GM12878 (cell line): ENCODE data around the gene NCAPH2. TPM values are rescaled to one million over a fixed set of nuclear protein-coding genes. Genes with fewer than 3 reads are reported as not detected.

Experiments
- ATAC-seq: fragments of 200-7000 bp; cut with Tn5 transposase; 3 replicates; pipeline ENCODE4 v1.9.1; 2020; ENCODE audit warnings: mild to moderate bottlenecking, moderate library complexity
- BruUV-seq: library from RNA; stranded (reverse); fragments of 400-500 nt; replicated peaks from 2 replicates; lab custom pipeline; 2021; lab: Mats Ljungman, UMichigan
- CTCF ChIA-PET: fragments of 300-600 bp; sonication (Branson Sonifier 250); formaldehyde crosslinking; extraction: SDS; loops from one replicate; lab custom pipeline; 2021; ENCODE audit warnings: inconsistent platforms; lab: Yijun Ruan, JAX
- POLR2A ChIA-PET: fragments of 350-600 bp; formaldehyde crosslinking; extraction: SDS; loops from one replicate; lab custom pipeline; 2021; ENCODE audit warnings: inconsistent platforms; lab: Charles Lee
- RAD21 ChIA-PET: fragments of 300-600 bp; sonication (Branson Sonifier 250); formaldehyde crosslinking; loops from one replicate; lab custom pipeline; 2023; ENCODE audit warnings: antibody characterized with exemption; ENCODE audit not compliant: unreplicated experiment; lab: Charles Lee
- SMC1A ChIA-PET: fragments of 300-600 bp; sonication (Branson Sonifier 250); formaldehyde crosslinking; loops from one replicate; lab custom pipeline; 2023; ENCODE audit not compliant: unreplicated experiment, uncharacterized antibody; lab: Charles Lee
- DNase-seq: peaks from one replicate; pipeline ENCODE4 v3.0.0-alpha.2; 2011; ENCODE audit warnings: low read depth, low spot score
- FAIRE-seq: peaks from 3 replicates; lab custom pipeline; 2011; peaks lifted over from hg19 to GRCh38; lab: Jason Lieb, UNC
- H2AFZ ChIP-seq: 2 replicates; pipeline ENCODE4 v1.6.0; 2011; ENCODE audit warnings: low read depth, low read length, control low read depth; ENCODE audit not compliant: control insufficient read depth
- H3K27ac ChIP-seq: 2 replicates; pipeline ENCODE4 v1.5.1; 2011; ENCODE audit warnings: control low read depth; ENCODE audit not compliant: control insufficient read depth, insufficient read depth
- H3K27me3 ChIP-seq, 2 experiments: replicated peaks in 1 of 2; 2 replicates each; pipeline versions ENCODE4 v1.6.0 to v1.6.1; 2011; ENCODE audit warnings: low read length in 1 of 2; ENCODE audit not compliant: control insufficient read depth in 2 of 2, insufficient read depth in 2 of 2
- H3K36me3 ChIP-seq, 2 experiments: 2 replicates each; pipeline ENCODE4 v1.5.1; 2011; ENCODE audit warnings: low read length in 1 of 2; ENCODE audit not compliant: control insufficient read depth in 2 of 2, insufficient read depth in 2 of 2
- H3K4me1 ChIP-seq: 2 replicates; pipeline ENCODE4 v1.6.1; 2011; ENCODE audit warnings: mild to moderate bottlenecking, low read length, moderate library complexity, mixed read lengths; ENCODE audit not compliant: control insufficient read depth, insufficient read depth
- H3K4me2 ChIP-seq: 2 replicates; pipeline ENCODE4 v1.6.0; 2011; ENCODE audit warnings: control low read depth; ENCODE audit not compliant: control insufficient read depth, insufficient read depth
- H3K4me3 ChIP-seq: fragments of 200-600 bp; sonication (generic); 2 replicates; pipeline ENCODE4 v1.5.1; 2016
- H3K79me2 ChIP-seq: 2 replicates; pipeline ENCODE4 v1.6.0; 2011; ENCODE audit warnings: low read length; ENCODE audit not compliant: control insufficient read depth, insufficient read depth
- H3K9ac ChIP-seq: 2 replicates; pipeline ENCODE4 v1.8.0; 2011; ENCODE audit warnings: low read length, control low read depth, mixed read lengths; ENCODE audit not compliant: control insufficient read depth, insufficient read depth
- H3K9me3 ChIP-seq: replicated peaks from 3 replicates; pipeline ENCODE4 v1.5.1; 2011; ENCODE audit warnings: mild to moderate bottlenecking, low read length; ENCODE audit not compliant: control insufficient read depth, insufficient read depth
- H4K20me1 ChIP-seq: 2 replicates; pipeline ENCODE4 v1.6.0; 2011; ENCODE audit not compliant: control insufficient read depth, insufficient read depth
- KAT2A ChIP-seq: conservative IDR thresholded peaks from 2 replicates; pipeline ENCODE4 v1.6.1; 2011; ENCODE audit warnings: low read depth, low read length; ENCODE audit not compliant: control insufficient read depth
- MTA2 ChIP-seq: fragments of 450-650 bp; IDR thresholded peaks from 2 replicates; pipeline ENCODE4 v1.6.1; 2016; ENCODE audit warnings: low read depth, mild to moderate bottlenecking, moderate library complexity
- SPI1 ChIP-seq: IDR thresholded peaks from 2 replicates; pipeline ENCODE4 v1.6.1; 2011; ENCODE audit warnings: low read depth, mild to moderate bottlenecking, low read length, moderate library complexity, borderline replicate concordance; ENCODE audit not compliant: insufficient read depth
- SUPT20H ChIP-seq: IDR thresholded peaks from 2 replicates; pipeline ENCODE4 v1.6.1; 2011; ENCODE audit warnings: low read depth, mild to moderate bottlenecking, low read length, moderate library complexity, borderline replicate concordance; ENCODE audit not compliant: control insufficient read depth
- WGBS: methylation state at CpG from one replicate; pipeline ENCODE4 v1.1.6; 2016; ENCODE audit warnings: low lambda C conversion rate; ENCODE audit not compliant: insufficient replicate concordance, insufficient coverage; ENCODE audit errors: missing lambda C conversion rate; 5-methylcytosine and 5-hydroxymethylcytosine counted together
- in situ Hi-C: fragments of 300-500 bp; cut with MboI; formaldehyde crosslinking; loops from 9 replicates; pipeline ENCODE4 v1.14.3; 2018; ENCODE audit warnings: mixed read lengths
- intact Hi-C: fragments of 100-400 bp; cut with micrococcal nuclease; formaldehyde crosslinking; loops from one replicate; pipeline ENCODE4 v1.14.2; 2022; ENCODE audit not compliant: unreplicated experiment
- polyA plus RNA-seq, 11 experiments: library from polyadenylated mRNA; depleted of rRNA in 4 of 11; unstranded in 6 of 11; stranded (reverse) in 5 of 11; fragments of >200 nt; fragmentation: Nextera tagmentation in 4 of 11; fragmentation: Illumina TruSeq in 1 of 11; extraction: Ambion mirVana in 4 of 11; extraction: Trizol in 1 of 11; gene quantifications; 1 replicate in 1 of 11; 2 replicates in 10 of 11; pipeline versions ENCODE4 v1.2.1 to v1.2.3, GENCODE V29; 2011 to 2016; ENCODE audit warnings: inconsistent platforms in 2 of 11, missing spikeins in 2 of 11, low read depth in 1 of 11
- total RNA-seq, 4 experiments: library from RNA; depleted of rRNA in 3 of 4; stranded (reverse); fragments of >200 nt in 3 of 4; fragmentation: Illumina TruSeq in 1 of 4; extraction: Trizol in 1 of 4; gene quantifications; 2 replicates each; pipeline versions ENCODE4 v1.2.1 to v1.2.3, GENCODE V29; 2013 to 2021
- TF ChIP-seq, protein P1 (sequence below): fragments of 450-650 bp; IDR thresholded peaks from 2 replicates; pipeline ENCODE4 v1.6.1; 2017; ENCODE audit warnings: mild to moderate bottlenecking, moderate library complexity
- TF ChIP-seq, protein P2 (sequence below): fragments of 450-650 bp; IDR thresholded peaks from 2 replicates; pipeline ENCODE4 v1.6.1; 2017; ENCODE audit warnings: mild to moderate bottlenecking, low read depth, inconsistent platforms; ENCODE audit not compliant: poor library complexity, severe bottlenecking
- TF ChIP-seq, protein P3 (sequence below): fragments of 150-350 bp; IDR thresholded peaks from 2 replicates; pipeline ENCODE4 v1.6.1; 2014; ENCODE audit warnings: mild to moderate bottlenecking, low read depth, low read length

Gene NCAPH2
- total and polyA plus RNA-seq, 10 of the 15 experiments (the other 5 are each of a cell fraction or from before 2014, with no cell fraction given): 5.0 to 110 (median 59.9) TPM

DNA sequence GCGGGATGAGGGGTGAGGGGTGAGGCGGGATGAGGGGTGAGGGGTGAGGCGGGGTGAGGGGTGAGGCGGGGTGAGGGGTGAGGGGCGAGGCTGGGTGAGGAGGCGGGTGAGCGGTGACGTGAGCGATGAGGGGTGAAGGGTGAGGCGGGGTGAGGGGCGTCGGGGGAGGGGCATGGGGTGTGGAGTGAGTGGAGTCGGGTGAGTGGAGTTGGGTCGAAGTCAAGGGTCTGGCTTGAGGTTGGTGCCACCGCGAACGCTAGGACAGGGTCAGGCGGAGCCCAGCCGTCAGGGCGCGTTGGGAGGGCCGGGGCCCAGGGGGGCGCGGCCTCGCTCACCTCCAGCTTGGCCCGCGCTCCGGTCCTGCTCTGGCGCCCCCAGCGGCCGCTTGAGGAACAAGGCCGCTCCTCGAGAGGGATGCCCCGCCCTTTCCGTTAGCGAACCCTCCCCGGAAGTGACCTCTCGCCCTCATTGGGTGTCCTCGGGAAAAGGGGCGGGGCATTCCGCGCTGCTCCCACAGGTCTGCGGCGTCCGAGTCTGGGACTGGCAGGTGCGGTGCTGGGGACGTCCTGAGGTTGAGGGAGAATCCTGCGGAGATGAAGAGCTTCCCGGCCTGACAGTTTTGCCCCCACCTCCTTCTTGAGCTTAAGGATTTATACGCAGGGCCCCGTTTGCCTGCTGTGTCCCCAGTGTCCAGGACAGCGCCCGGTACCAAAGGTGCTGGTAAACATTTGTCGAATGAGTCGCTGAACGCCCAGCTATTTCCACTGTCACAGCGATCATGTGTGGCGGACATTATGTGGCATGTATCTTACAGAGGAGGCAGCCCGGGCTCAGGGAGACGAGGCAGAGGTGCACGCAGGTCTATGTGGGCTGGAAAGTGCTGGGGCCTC is 54.7 kb downstream of the NCAPH2 start, which contains the start of gene SYCE3:
Gene SYCE3, minus strand, starts transcription at position 397 of the 890 bp plus-strand sequence. CDS start 6,514 bp downstream, outside the sequence.
- peak within 1 kb of the TSS; percentile 57 for H3K9ac ChIP-seq
- CTCF ChIA-PET: interaction anchor here (0.6 to 2.5 kb wide), 23 partner anchors 10 to 387 kb away, joined by 3 to 21 read pairs (median 4); partner anchors contain the start of genes CHKB, HDAC10, KLHDC7B and LMF2
- peaks cover 0 to 1% of the 10 kb centered on the region in 2 experiments; a peak in 1 of 4 replicates for H3K27me3 ChIP-seq
- no peaks in the 10 kb centered on the region for H3K36me3 ChIP-seq
- DNase-seq (peak; percentile 75), ATAC-seq (peak; percentile 98), FAIRE-seq (peak; percentile 81)
- POLR2A ChIA-PET: interaction anchor here (0.6 to 4.8 kb wide), 13 partner anchors 11 to 376 kb away, joined by 3 to 21 read pairs (median 5); partner anchors contain the start of genes ARSA, KLHDC7B, LMF2 and NCAPH2
- H3K4me1 ChIP-seq: no peaks in the 10 kb centered on the region
- no peaks in the 10 kb centered on the region for H4K20me1 ChIP-seq
- no peak within 1 kb of the TSS for H3K27ac ChIP-seq
- H3K79me2 ChIP-seq: no peaks in the 10 kb centered on the region
- BruUV-seq: TSS peak; percentile 97
- RAD21 ChIA-PET: interaction anchor here (0.7 to 2.9 kb wide), 8 partner anchors 14 to 92 kb away, joined by 3 to 17 read pairs (median 3); partner anchors contain the start of genes KLHDC7B and SCO2
- H2AFZ ChIP-seq: peak within 1 kb of the TSS; percentile 63
- H3K9me3 ChIP-seq: no peaks in the 10 kb centered on the region
- intact Hi-C loops (loop anchor here (1.0 to 5.0 kb wide), 2 partner anchors 21 to 35 kb away; partner anchors contain the start of gene SCO2), in situ Hi-C loops (no loop called here)
- WGBS: 2% methylated on average over 40 of the region's 61 CpGs
- SMC1A ChIA-PET: interaction anchor here (0.7 to 2.8 kb wide), 8 partner anchors 10 to 59 kb away, joined by 3 to 14 read pairs (median 4); partner anchors contain the start of gene SCO2
- peak within 1 kb of the TSS; percentile 73 for H3K4me2 ChIP-seq
- peak within 1 kb of the TSS; percentile 94 for H3K4me3 ChIP-seq
- TF ChIP-seq, protein P1, sequence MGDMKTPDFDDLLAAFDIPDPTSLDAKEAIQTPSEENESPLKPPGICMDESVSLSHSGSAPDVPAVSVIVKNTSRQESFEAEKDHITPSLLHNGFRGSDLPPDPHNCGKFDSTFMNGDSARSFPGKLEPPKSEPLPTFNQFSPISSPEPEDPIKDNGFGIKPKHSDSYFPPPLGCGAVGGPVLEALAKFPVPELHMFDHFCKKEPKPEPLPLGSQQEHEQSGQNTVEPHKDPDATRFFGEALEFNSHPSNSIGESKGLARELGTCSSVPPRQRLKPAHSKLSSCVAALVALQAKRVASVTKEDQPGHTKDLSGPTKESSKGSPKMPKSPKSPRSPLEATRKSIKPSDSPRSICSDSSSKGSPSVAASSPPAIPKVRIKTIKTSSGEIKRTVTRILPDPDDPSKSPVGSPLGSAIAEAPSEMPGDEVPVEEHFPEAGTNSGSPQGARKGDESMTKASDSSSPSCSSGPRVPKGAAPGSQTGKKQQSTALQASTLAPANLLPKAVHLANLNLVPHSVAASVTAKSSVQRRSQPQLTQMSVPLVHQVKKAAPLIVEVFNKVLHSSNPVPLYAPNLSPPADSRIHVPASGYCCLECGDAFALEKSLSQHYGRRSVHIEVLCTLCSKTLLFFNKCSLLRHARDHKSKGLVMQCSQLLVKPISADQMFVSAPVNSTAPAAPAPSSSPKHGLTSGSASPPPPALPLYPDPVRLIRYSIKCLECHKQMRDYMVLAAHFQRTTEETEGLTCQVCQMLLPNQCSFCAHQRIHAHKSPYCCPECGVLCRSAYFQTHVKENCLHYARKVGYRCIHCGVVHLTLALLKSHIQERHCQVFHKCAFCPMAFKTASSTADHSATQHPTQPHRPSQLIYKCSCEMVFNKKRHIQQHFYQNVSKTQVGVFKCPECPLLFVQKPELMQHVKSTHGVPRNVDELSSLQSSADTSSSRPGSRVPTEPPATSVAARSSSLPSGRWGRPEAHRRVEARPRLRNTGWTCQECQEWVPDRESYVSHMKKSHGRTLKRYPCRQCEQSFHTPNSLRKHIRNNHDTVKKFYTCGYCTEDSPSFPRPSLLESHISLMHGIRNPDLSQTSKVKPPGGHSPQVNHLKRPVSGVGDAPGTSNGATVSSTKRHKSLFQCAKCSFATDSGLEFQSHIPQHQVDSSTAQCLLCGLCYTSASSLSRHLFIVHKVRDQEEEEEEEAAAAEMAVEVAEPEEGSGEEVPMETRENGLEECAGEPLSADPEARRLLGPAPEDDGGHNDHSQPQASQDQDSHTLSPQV: no peak
- TF ChIP-seq, protein P2, sequence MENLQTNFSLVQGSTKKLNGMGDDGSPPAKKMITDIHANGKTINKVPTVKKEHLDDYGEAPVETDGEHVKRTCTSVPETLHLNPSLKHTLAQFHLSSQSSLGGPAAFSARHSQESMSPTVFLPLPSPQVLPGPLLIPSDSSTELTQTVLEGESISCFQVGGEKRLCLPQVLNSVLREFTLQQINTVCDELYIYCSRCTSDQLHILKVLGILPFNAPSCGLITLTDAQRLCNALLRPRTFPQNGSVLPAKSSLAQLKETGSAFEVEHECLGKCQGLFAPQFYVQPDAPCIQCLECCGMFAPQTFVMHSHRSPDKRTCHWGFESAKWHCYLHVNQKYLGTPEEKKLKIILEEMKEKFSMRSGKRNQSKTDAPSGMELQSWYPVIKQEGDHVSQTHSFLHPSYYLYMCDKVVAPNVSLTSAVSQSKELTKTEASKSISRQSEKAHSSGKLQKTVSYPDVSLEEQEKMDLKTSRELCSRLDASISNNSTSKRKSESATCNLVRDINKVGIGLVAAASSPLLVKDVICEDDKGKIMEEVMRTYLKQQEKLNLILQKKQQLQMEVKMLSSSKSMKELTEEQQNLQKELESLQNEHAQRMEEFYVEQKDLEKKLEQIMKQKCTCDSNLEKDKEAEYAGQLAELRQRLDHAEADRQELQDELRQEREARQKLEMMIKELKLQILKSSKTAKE: no peak
- TF ChIP-seq KAT2A (no peak), SUPT20H (no peak), SPI1 (no peak), MTA2 (no peak)
- TF ChIP-seq, protein P3, sequence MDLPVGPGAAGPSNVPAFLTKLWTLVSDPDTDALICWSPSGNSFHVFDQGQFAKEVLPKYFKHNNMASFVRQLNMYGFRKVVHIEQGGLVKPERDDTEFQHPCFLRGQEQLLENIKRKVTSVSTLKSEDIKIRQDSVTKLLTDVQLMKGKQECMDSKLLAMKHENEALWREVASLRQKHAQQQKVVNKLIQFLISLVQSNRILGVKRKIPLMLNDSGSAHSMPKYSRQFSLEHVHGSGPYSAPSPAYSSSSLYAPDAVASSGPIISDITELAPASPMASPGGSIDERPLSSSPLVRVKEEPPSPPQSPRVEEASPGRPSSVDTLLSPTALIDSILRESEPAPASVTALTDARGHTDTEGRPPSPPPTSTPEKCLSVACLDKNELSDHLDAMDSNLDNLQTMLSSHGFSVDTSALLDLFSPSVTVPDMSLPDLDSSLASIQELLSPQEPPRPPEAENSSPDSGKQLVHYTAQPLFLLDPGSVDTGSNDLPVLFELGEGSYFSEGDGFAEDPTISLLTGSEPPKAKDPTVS: no peak
